SU-DHL-6 (cell line): ENCODE measurements around the gene SFXN2.
"Not testable (repeated sequence)": the region's sequence is repeated elsewhere in the genome, so short reads cannot be mapped to it uniquely, and the experiment has no call there.

Experiments used
- H2AFZ ChIP-seq: fragments of 200-600 bp; sonication (generic); 2 replicates; pipeline ENCODE4 v1.6.1; 2014; ENCODE audit warnings: low read depth, mild to moderate bottlenecking, moderate library complexity, mixed read lengths, antibody characterized with exemption, low read length; ENCODE audit not compliant: severe bottlenecking
- H3F3A ChIP-seq: fragments of 200-600 bp; shearing (Covaris generic); 2 replicates; pipeline ENCODE4 v1.6.0; 2016; ENCODE audit warnings: antibody characterized with exemption, mild to moderate bottlenecking; ENCODE audit not compliant: insufficient read depth
- H3K27ac ChIP-seq: fragments of 200-600 bp; sonication (generic); 2 replicates; pipeline ENCODE4 v1.5.1; 2016; ENCODE audit warnings: low read depth, mild to moderate bottlenecking, low read length, moderate library complexity, mixed read lengths
- H3K27me3 ChIP-seq: fragments of 200-600 bp; sonication (generic), shearing (Covaris generic); 2 replicates; pipeline ENCODE4 v1.6.0; 2014; ENCODE audit warnings: mild to moderate bottlenecking, low read length
- H3K36me3 ChIP-seq: fragments of 200-600 bp; sonication (generic); 2 replicates; pipeline ENCODE4 v1.6.1; 2014; ENCODE audit warnings: mild to moderate bottlenecking, low read length, mixed read lengths
- H3K4me2 ChIP-seq: fragments of 300-600, 200-600 bp; shearing (Covaris generic), sonication (generic); 2 replicates; pipeline ENCODE4 v1.6.0; 2014; ENCODE audit warnings: low read length, low read depth, mild to moderate bottlenecking; ENCODE audit not compliant: poor library complexity, severe bottlenecking
- H3K4me3 ChIP-seq: fragments of 200-600 bp; sonication (generic); 2 replicates; pipeline ENCODE4 v1.5.1; 2014; ENCODE audit warnings: antibody characterized with exemption, low read length, mild to moderate bottlenecking, mixed read lengths; ENCODE audit not compliant: insufficient read depth, poor library complexity, severe bottlenecking
- H3K79me2 ChIP-seq: fragments of 200-600 bp; sonication (generic); 2 replicates; pipeline ENCODE4 v1.6.1; 2014; ENCODE audit warnings: mild to moderate bottlenecking, low read length, moderate library complexity; ENCODE audit not compliant: insufficient read depth
- H3K9ac ChIP-seq: fragments of 200-600 bp; sonication (generic); 2 replicates; pipeline ENCODE4 v1.7.0; 2014; ENCODE audit warnings: mild to moderate bottlenecking, low read length
- H3K9me2 ChIP-seq: fragments of 200-600 bp; sonication (generic); replicated peaks from 2 replicates; pipeline ENCODE4 v1.6.1; 2014; ENCODE audit warnings: low read length; ENCODE audit not compliant: insufficient read depth
- H3K9me3 ChIP-seq: fragments of 200-600 bp; sonication (generic); 2 replicates; pipeline ENCODE4 v1.6.1; 2014; ENCODE audit warnings: low read length, mixed read lengths; ENCODE audit not compliant: insufficient read depth
- H4K20me1 ChIP-seq: fragments of 200-600 bp; sonication (generic); 2 replicates; pipeline ENCODE4 v1.6.1; 2014; ENCODE audit warnings: low read depth, mild to moderate bottlenecking, antibody characterized with exemption, low read length, moderate library complexity, mixed read lengths
- CTCF ChIP-seq: fragments of 200-600 bp; sonication (generic); IDR thresholded peaks from one replicate; pipeline ENCODE4 v1.5.1; 2017; ENCODE audit warnings: antibody characterized with exemption, mild to moderate bottlenecking, low read length, moderate library complexity; ENCODE audit not compliant: insufficient read depth, poor library complexity, severe bottlenecking
- EZH2phosphoT487 ChIP-seq: fragments of 200-600 bp; sonication (generic), shearing (Covaris generic); conservative IDR thresholded peaks from 2 replicates; pipeline ENCODE4 v1.6.1; 2018; ENCODE audit warnings: mild to moderate bottlenecking, antibody characterized with exemption, low read length, moderate library complexity, mixed read lengths

The SFXN2 gene

DNA sequence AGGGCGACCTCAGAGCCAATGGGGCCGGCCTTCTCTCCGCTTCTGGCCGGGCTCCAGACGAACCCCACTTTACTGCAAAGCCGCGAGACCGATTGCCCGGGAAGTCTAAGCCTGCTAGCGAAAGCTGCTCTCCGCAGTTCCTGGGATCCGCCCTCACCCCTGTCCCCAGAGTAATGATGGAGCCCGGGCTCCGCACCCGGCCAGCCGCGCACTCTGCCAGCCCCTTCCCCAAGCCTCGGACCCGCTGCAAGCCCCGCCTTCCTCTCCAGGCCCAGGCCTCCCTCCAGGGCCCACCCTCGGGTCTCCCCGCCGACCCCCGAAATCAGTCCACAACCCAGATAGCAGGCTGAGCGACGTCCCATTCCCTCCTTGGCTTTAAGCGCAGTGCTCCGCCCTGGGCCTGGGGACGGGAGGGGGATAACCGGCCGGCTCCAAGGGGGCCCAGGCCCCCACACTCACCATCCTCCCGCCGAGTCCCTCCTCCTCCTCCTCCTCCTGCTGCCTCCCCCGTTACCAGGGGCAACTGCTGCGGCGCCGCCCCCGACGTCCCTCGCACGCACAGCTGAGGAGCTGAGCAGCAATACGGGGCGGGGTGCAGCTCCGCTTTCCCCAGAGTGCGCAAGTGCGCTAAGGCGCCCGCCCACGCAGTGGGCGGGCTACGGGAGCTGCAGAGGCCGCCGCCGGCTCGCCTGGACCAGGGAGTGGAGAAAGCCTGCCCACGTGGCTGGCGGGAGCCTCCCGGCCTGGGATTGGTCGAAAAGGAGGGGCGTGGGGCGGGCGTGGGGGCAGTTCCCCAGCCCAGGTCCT, 419 bp upstream of the SFXN2 start, which contains the start of gene ARL3:
ARL3 (minus strand) TSS at position 584 of the 807 bp plus-strand sequence; CDS start at position 462, 122 bp downstream.
- no peaks in the 10 kb centered on the region for H3K36me3 ChIP-seq
- no peaks in the 10 kb centered on the region for H3K9me2 ChIP-seq
- H3K4me3 ChIP-seq: peak within 1 kb of the TSS; percentile 81
- H4K20me1 ChIP-seq: no peaks in the 10 kb centered on the region
- H3K79me2 ChIP-seq: peaks cover 33% of the 10 kb centered on the region
- peak within 1 kb of the TSS; percentile 75 for H3K9ac ChIP-seq
- no peaks in the 10 kb centered on the region for H3K9me3 ChIP-seq
- peak within 1 kb of the TSS; percentile 76 for H3K4me2 ChIP-seq
- peak within 1 kb of the TSS; percentile 34 for H3K27ac ChIP-seq
- no peaks in the 10 kb centered on the region for H3K27me3 ChIP-seq
- H3F3A ChIP-seq: peaks cover 11% of the 10 kb centered on the region; the same call in 1 of the 2 replicates
- H2AFZ ChIP-seq: peak within 1 kb of the TSS; percentile 76
- TF ChIP-seq CTCF (peak; percentile 25), EZH2phosphoT487 (no peak)

DNA sequence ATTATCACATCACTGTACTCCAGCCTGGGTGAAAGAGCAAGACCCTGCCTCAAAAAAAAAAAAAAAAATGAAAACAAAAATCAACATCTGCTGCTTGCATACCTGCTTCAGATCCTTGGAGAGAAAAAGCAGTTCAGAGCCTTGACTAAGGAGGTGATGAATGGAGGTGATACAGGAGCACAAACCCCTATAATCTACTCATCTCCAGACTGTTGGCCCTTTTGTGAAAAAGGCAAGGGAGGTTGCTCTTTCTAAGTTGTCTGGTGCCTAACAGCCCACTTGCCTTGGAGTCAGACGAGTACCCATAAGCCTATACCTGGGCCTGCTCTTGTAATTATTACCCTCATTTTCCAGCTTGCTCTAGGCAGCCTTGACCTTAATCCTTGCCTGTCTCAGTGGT, 1.4 kb downstream of the SFXN2 start:
- Histone ChIP-seq H3K27ac (no peak overlapping the region), H3F3A (peaks cover 11% of the 10 kb centered on the region; the same call in 1 of the 2 replicates), H3K36me3 (no peaks in the 10 kb centered on the region)

GRCh38 chr10:102716900-102717565, 2.6 kb downstream of the SFXN2 start:
- not testable (repeated sequence) for H3K27ac ChIP-seq, H3K9ac ChIP-seq, H3K4me2 ChIP-seq, H3K27me3 ChIP-seq, H3K9me3 ChIP-seq, H4K20me1 ChIP-seq, H3K9me2 ChIP-seq, H2AFZ ChIP-seq, H3K36me3 ChIP-seq, H3K4me3 ChIP-seq
- Histone ChIP-seq H3F3A (peaks cover 11% of the 10 kb centered on the region; the same call in 1 of the 2 replicates), H3K79me2 (peaks cover 49% of the 10 kb centered on the region)

More for the DNA sequence above, 1.4 kb downstream of the SFXN2 start:
- H3K4me2 ChIP-seq: peak overlapping the region; percentile 76
- no peak overlapping the region for H3K4me3 ChIP-seq
- no peaks in the 10 kb centered on the region for H4K20me1 ChIP-seq
- H3K9ac ChIP-seq: peak overlapping the region; percentile 75
- no peaks in the 10 kb centered on the region for H3K9me2 ChIP-seq
- no peak overlapping the region for H2AFZ ChIP-seq
- H3K27me3 ChIP-seq: no peaks in the 10 kb centered on the region
- no peaks in the 10 kb centered on the region for H3K9me3 ChIP-seq
- peaks cover 43% of the 10 kb centered on the region for H3K79me2 ChIP-seq
- TF ChIP-seq EZH2phosphoT487 (no peak), CTCF (no peak)

GRCh38 chr10:102718220-102718619, 3.8 kb downstream of the SFXN2 start:
- no peak overlapping the region for H3K27ac ChIP-seq
- H3K36me3 ChIP-seq: no peaks in the 10 kb centered on the region
- no peaks in the 10 kb centered on the region for H3K27me3 ChIP-seq
- H4K20me1 ChIP-seq: no peaks in the 10 kb centered on the region
- peaks cover 59% of the 10 kb centered on the region for H3K79me2 ChIP-seq
- H3F3A ChIP-seq: no peaks in the 10 kb centered on the region
- no peak overlapping the region for H3K4me3 ChIP-seq
- no peaks in the 10 kb centered on the region for H3K9me3 ChIP-seq
- no peaks in the 10 kb centered on the region for H3K9me2 ChIP-seq
- peak overlapping the region; percentile 2 for H3K4me2 ChIP-seq
- H3K9ac ChIP-seq: no peak overlapping the region
- H2AFZ ChIP-seq: no peak overlapping the region
- TF ChIP-seq EZH2phosphoT487 (no peak), CTCF (no peak)
